Measurements from ENCODE around the gene MVK. TPM values are rescaled to one million over a fixed set of nuclear protein-coding genes. Genes with fewer than 3 reads are reported as not detected.

Gene MVK
- total RNA-seq, 1 donor from 2014 or later = 28.1 TPM

GRCh38 chr12:109545826-109546225 lies 27.8 kb upstream of the MVK start:
- no peak for TF ChIP-seq CTCF (conservative IDR thresholded peaks at IDR 0.05)
- H3K4me3 Mint-ChIP-seq = no peak overlapping the region
- no peaks in the 10 kb centered on the region for H3K9me3 Mint-ChIP-seq
- DNase-seq (ENCODE audit: extremely low spot score, unreplicated experiment) = no peak
- no peak overlapping the region for H3K27ac Mint-ChIP-seq
- peaks cover 11% of the 10 kb centered on the region for H3K4me1 Mint-ChIP-seq (ENCODE audit: unreplicated experiment)
- H3K27me3 Mint-ChIP-seq = peaks cover 19% of the 10 kb centered on the region
- H3K36me3 Mint-ChIP-seq = no peaks in the 10 kb centered on the region

GRCh38 chr12:109547286-109547685 lies 26.3 kb upstream of the MVK start:
- H3K36me3 Mint-ChIP-seq = no peaks in the 10 kb centered on the region
- H3K27me3 Mint-ChIP-seq = peaks cover 19% of the 10 kb centered on the region
- no peaks in the 10 kb centered on the region for H3K9me3 Mint-ChIP-seq
- TF ChIP-seq CTCF (conservative IDR thresholded peaks at IDR 0.05) = no peak
- H3K4me1 Mint-ChIP-seq (ENCODE audit: unreplicated experiment) = peaks cover 7% of the 10 kb centered on the region
- no peak for DNase-seq (ENCODE audit: extremely low spot score, unreplicated experiment)
- H3K27ac Mint-ChIP-seq = no peak overlapping the region
- no peak overlapping the region for H3K4me3 Mint-ChIP-seq

- no peaks in the 10 kb centered on the region for H3K36me3 Mint-ChIP-seq
- no peak overlapping the region for H3K27ac Mint-ChIP-seq
- H3K27me3 Mint-ChIP-seq = peaks cover 20% of the 10 kb centered on the region
- TF ChIP-seq CTCF (conservative IDR thresholded peaks at IDR 0.05) = no peak
- no peaks in the 10 kb centered on the region for H3K9me3 Mint-ChIP-seq
- no peak for DNase-seq (ENCODE audit: extremely low spot score, unreplicated experiment)
- peaks cover 7% of the 10 kb centered on the region for H3K4me1 Mint-ChIP-seq (ENCODE audit: unreplicated experiment)
- no peak overlapping the region for H3K4me3 Mint-ChIP-seq
Measured at GRCh38 chr12:109548258-109548657, 25.3 kb upstream of the MVK start.

GRCh38 chr12:109549613-109550270 lies 23.9 kb upstream of the MVK start:
- peaks cover 7% of the 10 kb centered on the region for H3K4me1 Mint-ChIP-seq (ENCODE audit: unreplicated experiment)
- no peaks in the 10 kb centered on the region for H3K9me3 Mint-ChIP-seq
- no peak overlapping the region for H3K27ac Mint-ChIP-seq
- TF ChIP-seq CTCF (conservative IDR thresholded peaks at IDR 0.05) = no peak
- H3K4me3 Mint-ChIP-seq = no peak overlapping the region
- no peaks in the 10 kb centered on the region for H3K36me3 Mint-ChIP-seq
- peaks cover 26% of the 10 kb centered on the region for H3K27me3 Mint-ChIP-seq
- DNase-seq (ENCODE audit: extremely low spot score, unreplicated experiment) = no peak

GRCh38 chr12:109550281-109550680 lies 23.3 kb upstream of the MVK start:
- H3K9me3 Mint-ChIP-seq = no peaks in the 10 kb centered on the region
- H3K36me3 Mint-ChIP-seq = no peaks in the 10 kb centered on the region
- no peak for TF ChIP-seq CTCF (conservative IDR thresholded peaks at IDR 0.05)
- H3K4me3 Mint-ChIP-seq = no peak overlapping the region
- H3K27me3 Mint-ChIP-seq = peaks cover 26% of the 10 kb centered on the region
- no peak overlapping the region for H3K27ac Mint-ChIP-seq
- H3K4me1 Mint-ChIP-seq (ENCODE audit: unreplicated experiment) = peaks cover 7% of the 10 kb centered on the region
- no peak for DNase-seq (ENCODE audit: extremely low spot score, unreplicated experiment)

Measured in type B pancreatic cell (in vitro differentiated cells).